ENCODE data around the gene SAA1. TPM values are rescaled to one million over a fixed set of nuclear protein-coding genes. Genes with fewer than 3 reads are reported as not detected.

SAA1 gene
- total RNA-seq, 1 donor from 2014 or later, result 60.4 TPM

- Histone ChIP-seq H3K4me1 (peaks cover 30% of the 10 kb centered on the region), H3K9me3 (no peaks in the 10 kb centered on the region), H3K4me3 (no peak overlapping the region), H3K36me3 (no peaks in the 10 kb centered on the region), H3K27me3 (no peaks in the 10 kb centered on the region), H3K27ac (no peak overlapping the region)
- TF ChIP-seq POLR2A (IDR thresholded peaks at IDR 0.05) (no peak), POLR2AphosphoS5 (IDR thresholded peaks at IDR 0.05; ENCODE audit: insufficient read depth in 1 of 2, low read depth in 1 of 2) (no peak), CTCF (IDR thresholded peaks at IDR 0.05) (no peak)
- no peak for DNase-seq (ENCODE audit: extremely low spot score in 2 of 2)
- intact Hi-C loops (cut with DNase I), result no loop called here
Measured at GRCh38 chr11:18317551-18317950, 51.5 kb downstream of the SAA1 start.

Small RNA genes within 50 kb of the gene (small RNA-seq; reads per million reads assigned to genes)
- gene RNA5SP333, result not detected
- gene RNA5SP334, result not detected

Other genes starting within 250 kb of the SAA1 start
- gene TPH1, start 220.0 kb upstream of the SAA1 start, total RNA-seq, result 0.49 TPM
- 15.2 TPM for gene SAAL1, start 160.2 kb upstream of the SAA1 start, total RNA-seq
- gene MRGPRX3, start 133.7 kb upstream of the SAA1 start, total RNA-seq, result not detected
- gene MRGPRX4, start 93.4 kb upstream of the SAA1 start, total RNA-seq, result not detected
- 1.7 TPM for gene SAA4, start 29.5 kb upstream of the SAA1 start, total RNA-seq
- 19.4 TPM for gene SAA2, start 17.6 kb upstream of the SAA1 start, total RNA-seq
- 17.4 TPM for gene HPS5, start 55.9 kb downstream of the SAA1 start, total RNA-seq
- 64.1 TPM for gene GTF2H1, start 56.3 kb downstream of the SAA1 start, total RNA-seq
- gene LDHA, start 128.3 kb downstream of the SAA1 start, total RNA-seq, result 461 TPM
- gene LDHC, start 146.1 kb downstream of the SAA1 start, total RNA-seq, result not detected
- not detected for gene LDHAL6A, start 189.6 kb downstream of the SAA1 start, total RNA-seq